Activated CD8-positive, alpha-beta memory T cell treated with anti-CD3 and anti-CD28 coated beads, Interleukin-2, amount 10 ng/mL, durations not matched to agents 7 days and 5 days (primary cell): Measurements from ENCODE around the gene DOC2A. TPM values are rescaled to one million over a fixed set of nuclear protein-coding genes. Genes with fewer than 3 reads are reported as not detected.

Source experiments
- ATAC-seq: fragments of 150-1000 bp; cut with Tn5 transposase; one replicate; pipeline ENCODE4 v1.10.0; 2021; ENCODE audit warnings: moderate library complexity
- CTCF ChIA-PET: fragments of 350-600 bp; sonication (Branson Sonifier 250); formaldehyde crosslinking; loops from one replicate; lab custom pipeline; 2021; ENCODE audit warnings: antibody characterized with exemption; lab: Charles Lee
- DNase-seq: peaks from one replicate; pipeline ENCODE4 v3.0.0-alpha.2; 2020
- H3K27ac Mint-ChIP-seq: one replicate; pipeline ENCODE4 v1.8.0; 2021; ENCODE audit warnings: mild to moderate bottlenecking, mixed read lengths
- H3K27me3 Mint-ChIP-seq: one replicate; pipeline ENCODE4 v1.8.0; 2021; ENCODE audit warnings: mixed read lengths
- H3K36me3 Mint-ChIP-seq: one replicate; pipeline ENCODE4 v1.8.0; 2021; ENCODE audit warnings: mild to moderate bottlenecking, mixed read lengths
- H3K4me1 Mint-ChIP-seq: one replicate; pipeline ENCODE4 v1.8.0; 2021; ENCODE audit warnings: mixed read lengths
- H3K4me3 Mint-ChIP-seq: one replicate; pipeline ENCODE4 v1.8.0; 2021; ENCODE audit warnings: mild to moderate bottlenecking, moderate library complexity, mixed read lengths
- H3K9me3 Mint-ChIP-seq: one replicate; pipeline ENCODE4 v1.8.0; 2022; ENCODE audit warnings: low read depth, mixed read lengths
- total RNA-seq, 2 experiments: library from RNA; stranded (reverse); gene quantifications; one replicate each; pipeline ENCODE4 v1.2.3, GENCODE V29; 2021

DOC2A gene
- total RNA-seq, 2 experiments from 2014 or later, result 0.49 TPM; not detected in 1

DNA sequence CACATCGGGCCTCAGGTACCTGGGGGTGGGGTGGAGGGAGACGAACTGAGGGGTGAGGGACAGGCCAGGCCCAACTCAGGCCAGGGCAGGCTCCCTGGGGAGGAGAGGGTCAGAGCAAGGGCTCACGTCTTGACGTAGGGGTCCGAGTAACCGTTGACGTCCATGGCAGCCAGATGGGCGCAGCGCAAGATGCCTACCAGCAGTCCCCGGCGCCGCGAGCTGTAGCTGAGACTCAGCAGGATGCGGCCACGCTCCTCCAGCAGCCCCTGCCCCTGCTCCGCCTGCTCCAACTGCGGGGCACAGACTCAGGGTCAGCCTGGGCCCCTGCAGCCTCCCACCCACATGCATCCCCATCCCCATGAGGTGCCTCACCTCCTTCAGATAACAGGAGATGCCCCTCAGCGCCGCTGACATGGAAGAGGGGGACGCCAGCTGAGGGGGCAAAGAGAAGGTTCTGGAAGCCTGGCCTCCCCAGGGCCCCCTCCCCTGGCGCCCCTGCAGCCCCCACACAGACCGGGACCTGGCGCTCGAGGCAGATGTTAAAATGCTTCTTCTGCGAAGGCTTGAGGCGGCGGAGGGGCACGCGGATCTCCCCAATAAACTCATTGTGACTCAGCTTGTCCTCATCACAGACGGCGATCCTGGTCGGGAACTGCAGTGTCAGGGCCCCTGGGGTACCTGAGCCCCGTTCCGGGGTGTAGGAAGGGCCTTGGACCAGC is 4.0 kb downstream of the DOC2A start:
- H3K27me3 Mint-ChIP-seq, result peaks cover 21% of the 10 kb centered on the region
- peaks cover 2% of the 10 kb centered on the region for H3K36me3 Mint-ChIP-seq
- CTCF ChIA-PET, result interaction anchor here (1.3 to 2.5 kb wide), 4 partner anchors 25 to 158 kb away, joined by 3 to 12 read pairs (median 6); partner anchors contain the start of genes KCTD13 and TLCD3B
- no peak overlapping the region for H3K4me3 Mint-ChIP-seq
- ATAC-seq, result no peak
- H3K4me1 Mint-ChIP-seq, result peaks cover 3% of the 10 kb centered on the region
- no peak overlapping the region for H3K27ac Mint-ChIP-seq
- H3K9me3 Mint-ChIP-seq, result no peaks in the 10 kb centered on the region
- DNase-seq, result no peak

DNA sequence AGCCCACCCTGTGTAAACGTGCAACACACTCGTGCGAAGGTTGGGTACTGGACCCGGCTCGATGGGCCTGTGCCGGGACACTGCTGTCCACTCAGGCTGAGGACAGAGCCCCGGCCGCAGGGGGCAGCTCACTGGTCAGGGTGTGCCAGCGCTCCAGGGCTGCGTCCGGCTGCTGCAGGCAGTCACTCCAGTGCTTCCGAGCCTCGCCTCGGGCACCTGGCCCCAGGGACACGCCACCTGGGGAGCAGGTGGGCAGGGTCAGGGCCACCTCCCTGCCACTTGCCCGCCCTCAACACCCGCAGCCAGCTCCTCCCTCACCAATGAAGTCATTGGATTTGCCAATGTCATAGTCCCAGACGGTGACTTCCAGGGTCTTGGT is 4.7 kb downstream of the DOC2A start:
- H3K36me3 Mint-ChIP-seq, result peaks cover 2% of the 10 kb centered on the region
- peaks cover 3% of the 10 kb centered on the region for H3K4me1 Mint-ChIP-seq
- H3K27ac Mint-ChIP-seq, result no peak overlapping the region
- H3K4me3 Mint-ChIP-seq, result no peak overlapping the region
- no peak for DNase-seq
- no peak for ATAC-seq
- peaks cover 17% of the 10 kb centered on the region for H3K27me3 Mint-ChIP-seq
- CTCF ChIA-PET, result interaction anchor here (0.7 to 2.5 kb wide), 10 partner anchors 9 to 315 kb away, joined by 3 to 12 read pairs (median 4); partner anchors contain the start of genes HIRIP3, INO80E, KCTD13 and TLCD3B
- H3K9me3 Mint-ChIP-seq, result no peaks in the 10 kb centered on the region

- H3K9me3 Mint-ChIP-seq, result no peaks in the 10 kb centered on the region
- DNase-seq, result peak; percentile 60
Observed at GRCh38 chr16:30005341-30006094, 5.3 kb downstream of the DOC2A start.

GRCh38 chr16:30004811-30005242 is 6.0 kb downstream of the DOC2A start:
- H3K36me3 Mint-ChIP-seq, result peaks cover 2% of the 10 kb centered on the region
- ATAC-seq (no peak), DNase-seq (no peak)
- H3K27me3 Mint-ChIP-seq, result peaks cover 8% of the 10 kb centered on the region
- no peaks in the 10 kb centered on the region for H3K9me3 Mint-ChIP-seq
- CTCF ChIA-PET, result interaction anchor here (1.4 to 2.5 kb wide), 5 partner anchors 16 to 304 kb away, joined by 4 to 12 read pairs (median 5); partner anchors contain the start of gene TLCD3B
- H3K4me1 Mint-ChIP-seq, result no peaks in the 10 kb centered on the region
- H3K4me3 Mint-ChIP-seq, result no peak overlapping the region
- no peak overlapping the region for H3K27ac Mint-ChIP-seq

More at GRCh38 chr16:30005341-30006094, 5.3 kb downstream of the DOC2A start:
- Mint-ChIP-seq H3K4me3 (no peak overlapping the region), H3K27ac (no peak overlapping the region), H3K4me1 (peaks cover 2% of the 10 kb centered on the region), H3K36me3 (peaks cover 2% of the 10 kb centered on the region), H3K27me3 (peaks cover 14% of the 10 kb centered on the region)
- CTCF ChIA-PET, result interaction anchor here (0.7 to 2.5 kb wide), 12 partner anchors 9 to 314 kb away, joined by 3 to 12 read pairs (median 4); partner anchors contain the start of genes HIRIP3, INO80E, KCTD13 and TLCD3B
- peak; percentile 64 for ATAC-seq

DNA sequence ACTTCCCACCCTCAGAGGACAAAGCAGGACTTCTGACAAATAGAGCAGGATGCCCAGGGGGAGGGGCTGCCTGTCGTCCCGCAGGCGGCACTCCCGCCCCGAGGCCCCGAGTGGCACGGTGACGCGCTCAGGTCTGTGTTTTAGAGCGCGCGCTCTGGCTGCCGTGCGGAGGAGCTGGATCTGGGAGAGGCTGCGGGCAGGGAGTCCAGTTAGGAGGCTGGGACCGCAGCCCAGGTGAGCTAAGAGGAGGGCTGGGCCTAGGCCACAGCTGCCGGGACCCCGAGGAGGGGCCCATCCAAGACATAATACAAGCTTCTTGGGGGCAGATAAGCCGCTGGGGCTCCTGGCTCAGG is 6.4 kb downstream of the DOC2A start:
- peaks cover 5% of the 10 kb centered on the region for H3K27me3 Mint-ChIP-seq
- ATAC-seq, result no peak
- CTCF ChIA-PET, result interaction anchor here (1.4 to 1.8 kb wide), 2 partner anchors 17 to 304 kb away, joined by 4 to 5 read pairs; no protein-coding TSS in a partner anchor

DNA sequence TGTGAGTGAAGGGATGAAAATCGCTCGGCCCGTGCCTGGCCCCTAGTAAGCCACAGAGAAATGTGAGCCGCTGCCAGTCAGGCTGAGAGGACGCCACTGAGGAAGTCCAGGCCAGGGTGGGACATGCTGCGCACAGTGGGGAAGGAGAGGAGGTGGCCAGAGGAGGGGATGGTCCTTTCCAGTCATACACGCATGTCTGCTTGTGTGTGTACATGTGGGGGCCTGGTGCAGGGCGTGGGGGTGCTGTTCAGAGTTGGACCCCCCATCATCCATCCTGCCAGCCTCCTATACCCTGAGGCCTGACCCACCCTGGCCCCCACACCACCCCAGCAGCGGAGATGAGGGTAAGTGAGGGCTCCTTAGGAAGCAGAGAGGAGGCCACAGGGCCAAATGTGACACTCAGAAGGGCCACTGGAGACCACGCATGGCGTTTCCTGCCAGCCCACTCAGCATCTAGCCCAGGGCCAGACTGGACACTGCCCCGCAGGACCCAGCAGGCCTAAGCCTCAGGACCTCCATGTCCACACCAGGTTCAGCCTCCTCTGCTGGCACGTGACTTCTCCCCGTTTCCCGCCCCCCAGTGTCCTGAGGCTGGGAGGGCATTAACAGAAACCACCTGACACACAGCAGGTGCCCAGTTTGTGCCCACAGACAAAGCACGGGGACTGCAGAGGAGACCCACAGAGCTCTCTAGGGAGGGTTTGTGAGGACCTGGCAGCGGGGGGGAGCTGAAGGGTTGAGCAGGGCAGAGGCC is 7.0 kb downstream of the DOC2A start:
- Mint-ChIP-seq H3K9me3 (no peaks in the 10 kb centered on the region), H3K36me3 (peaks cover 7% of the 10 kb centered on the region), H3K27me3 (no peaks in the 10 kb centered on the region), H3K4me3 (no peak overlapping the region), H3K4me1 (peaks cover 6% of the 10 kb centered on the region), H3K27ac (no peak overlapping the region)
- ATAC-seq (no peak), DNase-seq (no peak)
- CTCF ChIA-PET, result interaction anchor here (1.4 to 1.8 kb wide), 2 partner anchors 17 to 303 kb away, joined by 4 to 5 read pairs; no protein-coding TSS in a partner anchor

More for the DNA sequence above, 6.4 kb downstream of the DOC2A start:
- no peak overlapping the region for H3K4me3 Mint-ChIP-seq
- peaks cover 2% of the 10 kb centered on the region for H3K4me1 Mint-ChIP-seq
- DNase-seq, result no peak
- no peaks in the 10 kb centered on the region for H3K9me3 Mint-ChIP-seq
- H3K36me3 Mint-ChIP-seq, result peaks cover 6% of the 10 kb centered on the region
- H3K27ac Mint-ChIP-seq, result no peak overlapping the region

GRCh38 chr16:30002614-30003346 is 8.0 kb downstream of the DOC2A start:
- no peaks in the 10 kb centered on the region for H3K9me3 Mint-ChIP-seq
- CTCF ChIA-PET, result no interaction called here
- peaks cover 11% of the 10 kb centered on the region for H3K4me1 Mint-ChIP-seq
- H3K27me3 Mint-ChIP-seq, result no peaks in the 10 kb centered on the region
- peak overlapping the region; percentile 0 for H3K27ac Mint-ChIP-seq
- no peak for DNase-seq
- H3K4me3 Mint-ChIP-seq, result no peak overlapping the region
- peaks cover 13% of the 10 kb centered on the region for H3K36me3 Mint-ChIP-seq
- ATAC-seq, result no peak

GRCh38 chr16:30000735-30001631 is 9.8 kb downstream of the DOC2A start:
- CTCF ChIA-PET, result no interaction called here
- H3K4me1 Mint-ChIP-seq, result peaks cover 18% of the 10 kb centered on the region
- H3K36me3 Mint-ChIP-seq, result peaks cover 21% of the 10 kb centered on the region
- no peaks in the 10 kb centered on the region for H3K9me3 Mint-ChIP-seq
- no peak overlapping the region for H3K4me3 Mint-ChIP-seq
- DNase-seq (no peak), ATAC-seq (no peak)
- H3K27me3 Mint-ChIP-seq, result no peaks in the 10 kb centered on the region
- no peak overlapping the region for H3K27ac Mint-ChIP-seq

DNA sequence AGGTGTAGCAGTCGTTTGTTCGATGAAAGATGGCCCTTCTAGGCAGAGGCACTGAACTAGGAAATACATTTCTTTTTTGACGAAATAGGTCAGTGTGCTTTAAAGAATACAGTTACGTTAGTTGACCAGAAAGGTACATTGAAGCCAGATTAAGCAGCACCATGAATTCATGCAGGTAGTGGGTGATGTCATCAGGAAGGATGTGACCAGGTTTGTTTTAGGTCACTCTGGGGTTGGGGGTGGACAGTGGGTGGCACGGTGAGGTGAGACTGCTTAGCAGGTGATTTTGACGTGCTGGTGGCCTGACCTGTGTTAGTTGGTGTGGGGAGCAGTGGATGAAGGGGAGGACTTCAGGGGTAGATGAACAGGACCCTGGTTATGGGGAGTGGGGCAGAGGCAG is 11.2 kb downstream of the DOC2A start:
- H3K4me1 Mint-ChIP-seq, result peaks cover 23% of the 10 kb centered on the region
- H3K36me3 Mint-ChIP-seq, result peaks cover 21% of the 10 kb centered on the region
- no peak overlapping the region for H3K4me3 Mint-ChIP-seq
- DNase-seq (no peak), ATAC-seq (no peak)
- CTCF ChIA-PET, result no interaction called here
- no peak overlapping the region for H3K27ac Mint-ChIP-seq
- no peaks in the 10 kb centered on the region for H3K27me3 Mint-ChIP-seq
- H3K9me3 Mint-ChIP-seq, result no peaks in the 10 kb centered on the region

DNA sequence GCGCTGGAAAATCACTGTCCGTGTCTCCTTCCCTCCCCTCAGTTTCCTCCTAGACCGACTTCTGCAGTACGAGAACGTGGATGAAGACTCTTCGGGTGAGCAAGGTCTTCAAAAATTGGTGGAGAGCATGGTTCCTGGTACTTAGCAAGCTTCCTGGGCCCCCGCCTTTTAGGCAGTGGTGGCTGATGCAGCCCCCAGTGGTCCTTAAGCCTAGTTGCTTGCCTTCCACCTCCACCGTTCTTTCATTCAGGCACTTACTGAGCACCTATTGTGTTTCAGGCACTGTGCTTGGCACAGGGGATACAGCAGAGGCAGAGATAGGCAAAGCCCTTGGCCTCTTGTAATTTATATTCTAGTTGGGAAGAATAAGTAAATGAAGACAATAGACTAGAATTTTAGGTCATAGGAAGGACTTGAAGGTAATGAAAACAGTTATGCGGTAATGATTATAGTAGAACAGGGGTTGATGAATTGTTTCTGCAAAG is 14.0 kb downstream of the DOC2A start:
- H3K36me3 Mint-ChIP-seq, result peaks cover 33% of the 10 kb centered on the region
- H3K27me3 Mint-ChIP-seq, result no peaks in the 10 kb centered on the region
- H3K4me3 Mint-ChIP-seq, result peak overlapping the region; percentile 98
- peak overlapping the region; percentile 99 for H3K27ac Mint-ChIP-seq
- H3K9me3 Mint-ChIP-seq, result no peaks in the 10 kb centered on the region
- peaks cover 34% of the 10 kb centered on the region for H3K4me1 Mint-ChIP-seq
- CTCF ChIA-PET, result interaction anchor here (0.6 to 3.9 kb wide), 14 partner anchors 9 to 295 kb away, joined by 3 to 17 read pairs (median 3); partner anchors contain the start of genes ALDOA, TAOK2, TLCD3B and TMEM219
- ATAC-seq (no peak), DNase-seq (no peak)

GRCh38 chr16:29995911-29996765 is 14.7 kb downstream of the DOC2A start, which contains the start of gene INO80E:
Gene INO80E, plus strand, starts transcription at chr16:29996241. Its CDS starts 70 bp downstream, at chr16:29996311.
- no peaks in the 10 kb centered on the region for H3K9me3 Mint-ChIP-seq
- peaks cover 33% of the 10 kb centered on the region for H3K36me3 Mint-ChIP-seq
- DNase-seq (peak; percentile 100), ATAC-seq (peak; percentile 96)
- H3K4me1 Mint-ChIP-seq, result peaks cover 34% of the 10 kb centered on the region
- no peaks in the 10 kb centered on the region for H3K27me3 Mint-ChIP-seq
- CTCF ChIA-PET, result interaction anchor here (0.6 to 3.9 kb wide), 14 partner anchors 10 to 295 kb away, joined by 3 to 17 read pairs (median 4); partner anchors contain the start of genes ALDOA, TAOK2, TLCD3B and TMEM219
- H3K27ac Mint-ChIP-seq, result peak within 1 kb of the TSS; percentile 99
- peak within 1 kb of the TSS; percentile 98 for H3K4me3 Mint-ChIP-seq
